Activated CD8-positive, alpha-beta memory T cell treated with anti-CD3 and anti-CD28 coated beads for 24 hours (primary cell): ENCODE measurements around the gene NPVF.
A peak's percentile ranks its signal among the peaks of the same experiment; 100 is the strongest.

Experiments
- DNase-seq: peaks from one replicate; pipeline ENCODE4 v3.0.0-alpha.2; 2020

NPVF gene

GRCh38 chr7:25228386-25228785, at the start of gene NPVF:
Gene NPVF (minus strand): TSS chr7:25228486. CDS start chr7:25228439, 47 bp downstream.
- no peak for DNase-seq

GRCh38 chr7:25272265-25272664, 44.0 kb upstream of the NPVF start:
- no peak for DNase-seq

GRCh38 chr7:25263337-25263736, 35.1 kb upstream of the NPVF start:
- no peak for DNase-seq

GRCh38 chr7:25262586-25262985, 34.3 kb upstream of the NPVF start:
- DNase-seq = no peak

- no peak for DNase-seq
Observed at GRCh38 chr7:25261545-25262140, 33.4 kb upstream of the NPVF start.

- no peak for DNase-seq
Observed at GRCh38 chr7:25260862-25261494, 32.7 kb upstream of the NPVF start.

GRCh38 chr7:25259487-25260243, 31.4 kb upstream of the NPVF start:
- peak; percentile 73 for DNase-seq

- no peak for DNase-seq
Observed at GRCh38 chr7:25256333-25256819, 28.1 kb upstream of the NPVF start.

GRCh38 chr7:25255611-25256332, 27.5 kb upstream of the NPVF start:
- no peak for DNase-seq

- DNase-seq = no peak
Observed at GRCh38 chr7:25254604-25255003, 26.3 kb upstream of the NPVF start.

GRCh38 chr7:25253714-25254113, 25.4 kb upstream of the NPVF start:
- no peak for DNase-seq

GRCh38 chr7:25250386-25250785, 22.1 kb upstream of the NPVF start:
- no peak for DNase-seq

GRCh38 chr7:25249772-25250171, 21.5 kb upstream of the NPVF start:
- no peak for DNase-seq

- no peak for DNase-seq
Observed at GRCh38 chr7:25246306-25246705, 18.0 kb upstream of the NPVF start.

- no peak for DNase-seq
Observed at GRCh38 chr7:25244254-25245033, 16.2 kb upstream of the NPVF start.

GRCh38 chr7:25242678-25243077, 14.4 kb upstream of the NPVF start:
- no peak for DNase-seq

GRCh38 chr7:25240896-25241295, 12.6 kb upstream of the NPVF start:
- DNase-seq = no peak

- no peak for DNase-seq
Observed at GRCh38 chr7:25240340-25240739, 12.1 kb upstream of the NPVF start.

GRCh38 chr7:25239888-25240287, 11.6 kb upstream of the NPVF start:
- DNase-seq = no peak

GRCh38 chr7:25238066-25238725, 9.9 kb upstream of the NPVF start:
- no peak for DNase-seq

- DNase-seq = no peak
Observed at GRCh38 chr7:25235471-25235870, 7.2 kb upstream of the NPVF start.

GRCh38 chr7:25234336-25234735, 6.0 kb upstream of the NPVF start:
- no peak for DNase-seq
